Caco-2 (cell line): ENCODE data around the gene REEP6. TPM values are rescaled to one million over a fixed set of nuclear protein-coding genes. Genes with fewer than 3 reads are reported as not detected.
A peak's percentile ranks its signal among the peaks of the same experiment; 100 is the strongest.
"Not testable (repeated sequence)": the region's sequence is repeated elsewhere in the genome, so short reads cannot be mapped to it uniquely, and the experiment has no call there.

ENCODE experiments used
- BruUV-seq: library from RNA; stranded (reverse); fragments of 400-500 nt; replicated peaks from 2 replicates; lab custom pipeline; 2021; lab: Mats Ljungman, UMichigan
- CTCF ChIA-PET: fragments of 300-600 bp; sonication (Branson Sonifier 250); formaldehyde crosslinking; loops from one replicate; lab custom pipeline; 2022; ENCODE audit warnings: antibody characterized with exemption; lab: Charles Lee
- POLR2A ChIA-PET: fragments of 300-600 bp; sonication (Branson Sonifier 250); formaldehyde crosslinking; loops from one replicate; lab custom pipeline; 2022; ENCODE audit warnings: antibody characterized with exemption; lab: Charles Lee
- DNase-seq, 2 experiments: peaks; one replicate each; pipeline versions ENCODE4 v3.0.0 to v3.0.0-alpha.2; 2020 to 2022
- H3K27me3 ChIP-seq: replicated peaks from 2 replicates; pipeline ENCODE4 v1.6.0; 2011; ENCODE audit warnings: low read length; ENCODE audit not compliant: control insufficient read depth, insufficient read depth
- H3K36me3 ChIP-seq: 2 replicates; pipeline ENCODE4 v1.5.1; 2011; ENCODE audit warnings: low read length; ENCODE audit not compliant: control insufficient read depth, insufficient read depth
- H3K4me1 ChIP-seq: fragments of 250-450 bp; sonication (Bioruptor Pico); 2 replicates; pipeline ENCODE4 v1.5.1; 2020; ENCODE audit warnings: mild to moderate bottlenecking
- H3K4me3 ChIP-seq: 2 replicates; pipeline ENCODE4 v1.5.1; 2011; ENCODE audit warnings: low read depth, mild to moderate bottlenecking, control low read depth, low read length
- H3K9me3 ChIP-seq: fragments of 250-450 bp; sonication (Bioruptor Pico); 2 replicates; pipeline ENCODE4 v1.5.1; 2020; ENCODE audit warnings: mild to moderate bottlenecking, moderate library complexity
- H3K27ac Mint-ChIP-seq: one replicate; pipeline ENCODE4 v1.8.0; 2022; ENCODE audit warnings: mixed read lengths; ENCODE audit not compliant: unreplicated experiment
- H3K27me3 Mint-ChIP-seq: one replicate; pipeline ENCODE4 v1.8.0; 2022; ENCODE audit warnings: mixed read lengths; ENCODE audit not compliant: insufficient read depth, unreplicated experiment
- H3K36me3 Mint-ChIP-seq: one replicate; pipeline ENCODE4 v1.8.0; 2022; ENCODE audit warnings: mild to moderate bottlenecking, mixed read lengths; ENCODE audit not compliant: insufficient read depth, unreplicated experiment
- H3K4me1 Mint-ChIP-seq: one replicate; pipeline ENCODE4 v1.8.0; 2022; ENCODE audit warnings: low read depth, mixed read lengths; ENCODE audit not compliant: unreplicated experiment
- H3K4me3 Mint-ChIP-seq: one replicate; pipeline ENCODE4 v1.8.0; 2022; ENCODE audit warnings: mild to moderate bottlenecking, moderate library complexity, mixed read lengths; ENCODE audit not compliant: unreplicated experiment
- H3K9me3 Mint-ChIP-seq: one replicate; pipeline ENCODE4 v1.8.0; 2022; ENCODE audit warnings: mixed read lengths; ENCODE audit not compliant: unreplicated experiment
- intact Hi-C: fragments of 100-400 bp; cut with micrococcal nuclease; formaldehyde crosslinking; loops from one replicate; pipeline ENCODE4 v1.10.0; 2022; ENCODE audit not compliant: unreplicated experiment
- total RNA-seq: library from RNA; stranded (reverse); gene quantifications from 2 replicates; pipeline ENCODE4 v1.2.3, GENCODE V29; 2022
- TF ChIP-seq, protein P1 (sequence below), 2 experiments: fragments of 200-600 bp in 1 of 2; IDR thresholded peaks; 1 replicate in 1 of 2; 2 replicates in 1 of 2; pipeline versions ENCODE4 v1.5.1 to v1.8.0; 2011 to 2022; ENCODE audit warnings: antibody characterized with exemption in 1 of 2, control low read depth in 1 of 2, inconsistent platforms in 1 of 2, low read depth in 1 of 2, low read length in 1 of 2, mild to moderate bottlenecking in 1 of 2, moderate library complexity in 1 of 2; ENCODE audit not compliant: insufficient read depth in 1 of 2, severe bottlenecking in 1 of 2, unreplicated experiment in 1 of 2

Gene REEP6
- total RNA-seq, 1 experiment from 2014 or later = 50.2 TPM

DNA sequence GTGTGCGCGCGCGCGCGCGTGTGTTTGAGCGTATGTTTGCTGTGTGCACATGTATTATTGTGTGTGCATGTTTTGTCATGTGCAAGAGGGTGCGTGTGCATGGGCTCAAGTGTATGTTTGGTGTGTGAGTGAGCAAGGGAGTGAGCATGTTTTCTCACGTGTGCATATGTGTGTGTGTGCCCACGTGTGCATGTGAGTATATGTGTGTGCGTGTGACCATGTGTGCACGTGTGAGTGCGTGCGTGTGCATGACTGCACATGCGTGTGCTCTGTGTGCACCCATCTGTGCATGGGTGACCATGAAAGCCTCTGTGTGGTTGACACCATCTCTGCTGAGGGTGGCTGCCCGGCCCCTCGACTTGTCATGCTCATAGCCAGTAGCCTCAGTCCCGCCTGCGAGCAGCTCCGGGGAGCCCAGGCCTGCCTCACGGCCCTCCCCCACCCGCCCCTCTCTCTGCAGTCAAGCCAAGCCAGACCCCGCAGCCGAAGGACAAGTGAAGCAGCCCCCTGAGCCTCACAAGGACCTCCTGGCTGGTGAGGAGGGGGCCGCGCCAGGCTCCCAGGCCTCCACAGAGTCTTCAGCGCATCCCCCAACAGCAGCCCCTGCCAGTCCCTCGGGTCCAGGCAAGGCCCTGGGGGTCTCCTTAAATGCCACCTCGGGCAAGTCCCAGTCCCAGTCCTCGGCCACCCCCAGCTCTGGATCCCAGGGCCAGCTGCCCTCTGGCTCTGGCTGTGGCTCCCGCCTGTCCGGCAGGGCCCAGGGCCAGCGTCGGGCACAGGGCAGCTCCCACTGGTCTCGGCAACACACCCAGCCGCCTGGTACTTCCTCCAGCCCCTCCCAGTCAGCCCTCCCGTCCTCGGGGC, 6.0 kb downstream of the REEP6 start:
- Mint-ChIP-seq H3K4me1 (peaks cover 17% of the 10 kb centered on the region), H3K9me3 (no peaks in the 10 kb centered on the region), H3K27me3 (no peaks in the 10 kb centered on the region), H3K27ac (peak overlapping the region; percentile 66), H3K4me3 (no peak overlapping the region), H3K36me3 (peaks cover 28% of the 10 kb centered on the region)
- H3K9me3 ChIP-seq = peaks cover 6% of the 10 kb centered on the region; the same call in 1 of the 2 replicates
- CTCF ChIA-PET = no interaction called here
- no peaks in the 10 kb centered on the region for H3K27me3 ChIP-seq
- POLR2A ChIA-PET = no interaction called here
- no peaks in the 10 kb centered on the region; the same call in none of the 2 replicates for H3K36me3 ChIP-seq
- H3K4me1 ChIP-seq = peaks cover 54% of the 10 kb centered on the region
- H3K4me3 ChIP-seq = no peak overlapping the region
- TF ChIP-seq, protein P1, sequence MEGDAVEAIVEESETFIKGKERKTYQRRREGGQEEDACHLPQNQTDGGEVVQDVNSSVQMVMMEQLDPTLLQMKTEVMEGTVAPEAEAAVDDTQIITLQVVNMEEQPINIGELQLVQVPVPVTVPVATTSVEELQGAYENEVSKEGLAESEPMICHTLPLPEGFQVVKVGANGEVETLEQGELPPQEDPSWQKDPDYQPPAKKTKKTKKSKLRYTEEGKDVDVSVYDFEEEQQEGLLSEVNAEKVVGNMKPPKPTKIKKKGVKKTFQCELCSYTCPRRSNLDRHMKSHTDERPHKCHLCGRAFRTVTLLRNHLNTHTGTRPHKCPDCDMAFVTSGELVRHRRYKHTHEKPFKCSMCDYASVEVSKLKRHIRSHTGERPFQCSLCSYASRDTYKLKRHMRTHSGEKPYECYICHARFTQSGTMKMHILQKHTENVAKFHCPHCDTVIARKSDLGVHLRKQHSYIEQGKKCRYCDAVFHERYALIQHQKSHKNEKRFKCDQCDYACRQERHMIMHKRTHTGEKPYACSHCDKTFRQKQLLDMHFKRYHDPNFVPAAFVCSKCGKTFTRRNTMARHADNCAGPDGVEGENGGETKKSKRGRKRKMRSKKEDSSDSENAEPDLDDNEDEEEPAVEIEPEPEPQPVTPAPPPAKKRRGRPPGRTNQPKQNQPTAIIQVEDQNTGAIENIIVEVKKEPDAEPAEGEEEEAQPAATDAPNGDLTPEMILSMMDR (IDR thresholded peaks at IDR 0.05; ENCODE audit: insufficient read depth in 1 of 2, low read depth in 1 of 2, low read length in 1 of 2, severe bottlenecking in 1 of 2, unreplicated experiment in 1 of 2) = no peak
- intact Hi-C loops = no loop called here
- no TSS peak for BruUV-seq
- DNase-seq = no peak

DNA sequence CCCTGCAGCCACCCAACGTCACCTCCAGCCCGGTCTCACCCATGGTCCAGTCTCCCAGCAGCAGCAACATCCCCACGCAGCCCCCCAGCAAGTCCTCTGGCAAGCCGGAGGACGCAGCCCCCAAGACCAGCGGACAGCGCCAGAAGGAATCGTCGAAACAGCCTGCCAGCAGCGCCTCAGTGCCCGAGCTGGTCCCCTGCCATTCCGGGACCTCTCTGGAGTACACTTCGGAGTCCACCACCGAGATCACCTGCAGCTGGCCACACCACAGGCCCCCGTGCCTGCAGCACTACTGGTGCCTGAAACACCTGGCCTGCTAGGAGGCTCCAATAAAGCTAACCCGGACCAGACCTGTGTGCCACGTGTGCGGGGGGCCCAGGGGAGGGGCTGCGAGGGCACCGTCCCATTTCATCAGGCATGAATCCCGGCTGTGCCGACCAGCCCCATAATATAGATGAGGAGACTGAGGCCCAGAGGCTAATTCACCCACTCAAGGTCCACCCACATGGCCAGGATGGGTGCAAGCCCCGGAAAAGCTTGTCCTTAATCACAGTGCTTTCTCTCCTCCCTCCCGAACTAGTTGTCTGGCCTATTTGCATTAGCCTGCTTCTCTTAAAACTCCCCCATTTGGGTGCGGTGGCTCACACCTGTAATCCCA, 6.7 kb downstream of the REEP6 start:
- H3K27me3 ChIP-seq = no peaks in the 10 kb centered on the region
- peaks cover 6% of the 10 kb centered on the region; the same call in 1 of the 2 replicates for H3K9me3 ChIP-seq
- Mint-ChIP-seq H3K27ac (peak overlapping the region; percentile 66), H3K4me3 (no peak overlapping the region), H3K9me3 (no peaks in the 10 kb centered on the region), H3K27me3 (no peaks in the 10 kb centered on the region), H3K4me1 (peaks cover 10% of the 10 kb centered on the region), H3K36me3 (peaks cover 30% of the 10 kb centered on the region)
- no TSS peak for BruUV-seq
- CTCF ChIA-PET = interaction anchor here (0.7 kb wide), 1 partner anchor 104 kb away, joined by 4 read pairs; no protein-coding TSS in a partner anchor
- TF ChIP-seq, protein P1 (IDR thresholded peaks at IDR 0.05; ENCODE audit: insufficient read depth in 1 of 2, low read depth in 1 of 2, low read length in 1 of 2, severe bottlenecking in 1 of 2, unreplicated experiment in 1 of 2) = no peak
- peaks cover 46% of the 10 kb centered on the region for H3K4me1 ChIP-seq
- no peak overlapping the region for H3K4me3 ChIP-seq
- DNase-seq = no peak
- intact Hi-C loops = no loop called here
- POLR2A ChIA-PET = interaction anchor here (0.6 kb wide), 1 partner anchor 184 kb away, joined by 4 read pairs; no protein-coding TSS in a partner anchor
- no peaks in the 10 kb centered on the region; the same call in none of the 2 replicates for H3K36me3 ChIP-seq

DNA sequence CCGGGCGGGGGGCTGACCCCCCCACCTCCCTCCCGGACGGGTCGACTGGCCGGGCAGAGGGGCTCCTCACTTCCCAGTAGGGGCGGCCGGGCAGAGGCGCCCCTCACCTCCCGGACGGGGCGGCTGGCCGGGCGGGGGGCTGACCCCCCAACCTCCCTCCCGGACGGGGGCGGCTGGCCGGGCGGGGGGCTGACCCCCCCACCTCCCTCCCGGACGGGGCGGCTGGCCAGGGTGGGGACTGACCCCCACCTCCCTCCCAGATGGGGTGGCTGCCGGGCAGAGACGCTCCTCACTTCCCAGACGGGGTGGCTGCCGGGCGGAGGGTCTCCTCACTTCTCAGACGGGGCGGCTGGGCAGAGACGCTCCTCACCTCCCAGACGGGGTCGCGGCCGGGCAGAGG, 8.2 kb downstream of the REEP6 start:
- not testable (repeated sequence) for H3K27ac Mint-ChIP-seq

More for the DNA sequence above, 8.2 kb downstream of the REEP6 start:
- CTCF ChIA-PET, H3K9me3 Mint-ChIP-seq, BruUV-seq, intact Hi-C loops, H3K4me3 ChIP-seq, H3K4me1 Mint-ChIP-seq, H3K9me3 ChIP-seq, POLR2A ChIA-PET, H3K27me3 Mint-ChIP-seq, DNase-seq, H3K27me3 ChIP-seq, H3K4me3 Mint-ChIP-seq, H3K36me3 ChIP-seq: not testable (repeated sequence)
- peaks cover 30% of the 10 kb centered on the region for H3K36me3 Mint-ChIP-seq
- H3K4me1 ChIP-seq = peaks cover 31% of the 10 kb centered on the region
